Bladder microvascular endothelial cell (primary cell): ENCODE data around the gene THBS2. TPM values are rescaled to one million over a fixed set of nuclear protein-coding genes. Genes with fewer than 3 reads are reported as not detected.

Experiments
- total RNA-seq: library from RNA; depleted of rRNA; stranded (reverse); fragments of >200 nt; gene quantifications from 2 replicates; pipeline ENCODE4 v1.2.3, GENCODE V29; 2014

Gene THBS2
- 1.2 and 5.7 TPM in 2 replicates for total RNA-seq

DNA sequence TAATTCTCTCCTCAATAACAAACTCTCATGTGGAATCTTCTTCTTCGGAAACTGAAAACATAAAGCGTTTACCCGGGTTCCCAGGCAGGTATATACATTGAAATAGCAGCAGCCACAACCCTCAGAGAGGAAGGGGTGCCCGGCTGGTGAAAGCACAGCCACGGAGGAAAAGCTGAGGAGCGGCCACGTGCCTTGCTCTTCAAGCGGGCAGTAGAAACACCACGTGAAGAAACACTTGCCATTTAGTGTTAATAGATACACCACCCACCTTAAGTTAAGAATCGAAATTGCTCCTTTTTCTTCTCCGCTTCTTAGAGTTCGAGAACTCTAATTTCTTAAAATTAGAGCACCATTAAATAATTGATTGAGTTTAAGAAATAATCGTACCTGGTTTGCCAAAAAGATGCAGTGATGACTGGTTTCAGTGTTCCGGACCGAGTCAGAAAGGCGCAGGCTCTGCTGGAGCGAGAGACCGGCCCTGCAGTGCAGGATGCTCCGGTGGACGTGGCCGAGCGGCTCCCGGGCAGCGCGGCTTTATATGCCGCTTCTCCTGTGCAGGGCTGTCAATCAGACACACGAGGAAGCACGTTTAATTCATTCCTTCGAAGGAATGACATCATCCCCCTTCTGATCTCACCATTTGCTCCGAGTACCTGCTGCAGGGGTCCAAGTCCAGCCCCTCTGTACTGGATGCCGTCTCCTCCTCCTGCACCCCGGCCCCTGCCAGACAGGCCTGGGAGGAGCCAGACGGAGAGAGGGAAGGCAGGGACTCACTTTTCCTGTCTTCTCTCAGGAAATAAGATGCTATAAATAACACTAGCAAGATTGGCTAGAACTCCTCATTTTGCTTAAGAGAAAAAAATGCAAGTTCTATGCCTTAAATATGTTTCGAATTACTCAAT is at the start of gene THBS2:
Gene THBS2, minus strand, starts transcription at position 510 of the 902 bp plus-strand sequence. CDS start 3,062 bp downstream, outside the sequence.

